H1 (cell line): ENCODE data around the gene ZNG1C. TPM values are rescaled to one million over a fixed set of nuclear protein-coding genes. Genes with fewer than 3 reads are reported as not detected.
"Not testable (repeated sequence)": the region's sequence is repeated elsewhere in the genome, so short reads cannot be mapped to it uniquely, and the experiment has no call there.

Experiments
- CTCF ChIA-PET: fragments of 300-600 bp; sonication (Branson Sonifier 250); formaldehyde crosslinking; loops from one replicate; lab custom pipeline; 2021; ENCODE audit not compliant: partially characterized antibody; lab: Charles Lee
- POLR2A ChIA-PET: fragments of 300-600 bp; sonication (Branson Sonifier 250); formaldehyde crosslinking; loops from one replicate; lab custom pipeline; 2021; ENCODE audit warnings: inconsistent platforms; ENCODE audit not compliant: partially characterized antibody; lab: Charles Lee
- DNase-seq, 2 experiments: peaks; one replicate each; pipeline versions ENCODE4 v3.0.0 to v3.0.0-alpha.2; 2010 to 2022; ENCODE audit warnings: low spot score in 2 of 2, low read depth in 1 of 2, mixed read lengths in 1 of 2
- FAIRE-seq: peaks from 2 replicates; lab custom pipeline; 2011; peaks lifted over from hg19 to GRCh38; lab: Jason Lieb, UNC
- H2AFZ ChIP-seq: 2 replicates; pipeline ENCODE4 v1.8.1; 2012; ENCODE audit warnings: low read length, inconsistent platforms
- H2AK5ac ChIP-seq: 2 replicates; pipeline ENCODE4 v1.6.1; 2013; ENCODE audit warnings: low read depth, low read length
- H2BK120ac ChIP-seq: replicated peaks from 2 replicates; pipeline ENCODE3; 2013; ENCODE audit warnings: low read depth, low read length, inconsistent platforms
- H2BK12ac ChIP-seq: 2 replicates; pipeline ENCODE4 v1.6.1; 2013; ENCODE audit warnings: low read depth, low read length
- H2BK15ac ChIP-seq: 2 replicates; pipeline ENCODE4 v1.6.1; 2013; ENCODE audit warnings: low read length
- H2BK20ac ChIP-seq: 2 replicates; pipeline ENCODE4 v1.6.1; 2013; ENCODE audit warnings: low read length
- H2BK5ac ChIP-seq: 2 replicates; pipeline ENCODE4 v1.6.1; 2013; ENCODE audit warnings: low read depth, low read length
- H3K14ac ChIP-seq: 2 replicates; pipeline ENCODE4 v1.6.1; 2013; ENCODE audit warnings: inconsistent platforms; ENCODE audit not compliant: insufficient read length
- H3K18ac ChIP-seq: 2 replicates; pipeline ENCODE4 v1.6.1; 2013; ENCODE audit warnings: low read length; ENCODE audit errors: extremely low read depth
- H3K23ac ChIP-seq: 2 replicates; pipeline ENCODE4 v1.6.1; 2013; ENCODE audit warnings: inconsistent platforms; ENCODE audit not compliant: insufficient read length
- H3K23me2 ChIP-seq: 2 replicates; pipeline ENCODE4 v1.6.1; 2013; ENCODE audit warnings: low read depth, low read length
- H3K27ac ChIP-seq: 2 replicates; pipeline ENCODE4 v1.6.1; 2011; ENCODE audit warnings: low read depth, low read length, inconsistent platforms
- H3K27me3 ChIP-seq, 4 experiments: replicated peaks in 1 of 4; 1 replicate in 1 of 4; 2 replicates in 3 of 4; pipeline versions ENCODE4 v1.6.1 to v1.8.1; 2011 to 2013; ENCODE audit warnings: low read length in 3 of 4, mild to moderate bottlenecking in 3 of 4, inconsistent platforms in 2 of 4, mixed read lengths in 2 of 4, moderate library complexity in 1 of 4; ENCODE audit not compliant: control insufficient read depth in 3 of 4, insufficient read depth in 3 of 4; ENCODE audit errors: extremely low read depth in 1 of 4
- H3K36me3 ChIP-seq, 4 experiments: 2 replicates each; pipeline versions ENCODE4 v1.6.1 to v1.8.1; 2011 to 2013; ENCODE audit warnings: mild to moderate bottlenecking in 4 of 4, low read length in 3 of 4, moderate library complexity in 2 of 4, control low read depth in 1 of 4, inconsistent platforms in 1 of 4; ENCODE audit not compliant: insufficient read depth in 4 of 4, control insufficient read depth in 2 of 4
- H3K4ac ChIP-seq: replicated peaks from 2 replicates; pipeline ENCODE3; 2013; ENCODE audit warnings: low read length, low read depth, mixed read lengths, inconsistent platforms; ENCODE audit not compliant: insufficient read length
- H3K4me1 ChIP-seq, 4 experiments: replicated peaks in 1 of 4; 1 replicate in 1 of 4; 2 replicates in 3 of 4; pipeline versions ENCODE4 v1.6.1 to v1.8.1; 2011 to 2013; ENCODE audit warnings: low read length in 3 of 4, inconsistent platforms in 2 of 4, mixed read lengths in 1 of 4; ENCODE audit not compliant: insufficient read depth in 4 of 4, control insufficient read depth in 3 of 4
- H3K4me2 ChIP-seq, 2 experiments: 2 replicates each; pipeline versions ENCODE4 v1.6.1 to v1.8.1; 2011 to 2013; ENCODE audit warnings: low read depth in 2 of 2, low read length in 2 of 2, control low read depth in 1 of 2, inconsistent platforms in 1 of 2, mild to moderate bottlenecking in 1 of 2; ENCODE audit not compliant: insufficient read depth in 1 of 2
- H3K4me3 ChIP-seq, 4 experiments: fragments of 200-600, 300-600 bp in 1 of 4; sonication (generic), shearing (Covaris generic), sonication (Bioruptor Twin) in 1 of 4; 2 replicates each; pipeline versions ENCODE4 v1.5.1 to v1.8.1; 2011 to 2016; ENCODE audit warnings: low read length in 4 of 4, low read depth in 3 of 4, control low read depth in 2 of 4, inconsistent platforms in 2 of 4, mild to moderate bottlenecking in 2 of 4, mixed read lengths in 1 of 4, moderate library complexity in 1 of 4; ENCODE audit not compliant: insufficient read depth in 2 of 4; ENCODE audit errors: extremely low read depth in 1 of 4
- H3K56ac ChIP-seq: replicated peaks from 2 replicates; pipeline ENCODE3; 2013; ENCODE audit warnings: low read depth, mild to moderate bottlenecking, mixed read lengths, low read length, inconsistent platforms; ENCODE audit not compliant: insufficient read length
- H3K79me1 ChIP-seq: 2 replicates; pipeline ENCODE4 v1.6.1; 2013; ENCODE audit warnings: low read depth, low read length, control low read depth
- H3K79me2 ChIP-seq, 2 experiments: 2 replicates each; pipeline versions ENCODE4 v1.6.1 to v1.8.1; 2012 to 2013; ENCODE audit warnings: low read length in 2 of 2, mild to moderate bottlenecking in 2 of 2, inconsistent platforms in 1 of 2; ENCODE audit not compliant: insufficient read depth in 2 of 2, control insufficient read depth in 1 of 2
- H3K9ac ChIP-seq, 4 experiments: replicated peaks in 1 of 4; 1 replicate in 1 of 4; 2 replicates in 3 of 4; pipeline versions ENCODE4 v1.6.1 to v1.8.1; 2011 to 2013; ENCODE audit warnings: low read depth in 3 of 4, low read length in 3 of 4, control low read depth in 2 of 4, mild to moderate bottlenecking in 2 of 4, moderate library complexity in 2 of 4, inconsistent platforms in 1 of 4; ENCODE audit errors: extremely low read depth in 1 of 4
- H3K9me3 ChIP-seq, 2 experiments: 2 replicates each; pipeline versions ENCODE4 v1.6.1 to v1.8.1; 2012 to 2013; ENCODE audit warnings: mild to moderate bottlenecking in 2 of 2, moderate library complexity in 2 of 2, control low read depth in 1 of 2, inconsistent platforms in 1 of 2, low read depth in 1 of 2, low read length in 1 of 2, mixed read lengths in 1 of 2; ENCODE audit not compliant: insufficient read depth in 2 of 2
- H4K20me1 ChIP-seq, 2 experiments: replicated peaks in 1 of 2; 2 replicates each; pipeline versions ENCODE3 to v1.8.1; 2011 to 2013; ENCODE audit warnings: inconsistent platforms in 2 of 2, low read length in 2 of 2, mild to moderate bottlenecking in 1 of 2; ENCODE audit not compliant: insufficient read depth in 2 of 2, control insufficient read depth in 1 of 2
- H4K5ac ChIP-seq: 2 replicates; pipeline ENCODE4 v1.6.1; 2013; ENCODE audit warnings: low read length, low read depth, mixed read lengths, inconsistent platforms; ENCODE audit not compliant: insufficient read length
- H4K8ac ChIP-seq: 2 replicates; pipeline ENCODE4 v1.8.0; 2013; ENCODE audit warnings: mild to moderate bottlenecking, moderate library complexity, low read length, inconsistent platforms; ENCODE audit not compliant: insufficient read depth; ENCODE audit errors: extremely low read depth
- H4K91ac ChIP-seq: replicated peaks from 2 replicates; pipeline ENCODE3; 2013; ENCODE audit warnings: low read length, mixed read lengths, inconsistent platforms; ENCODE audit not compliant: insufficient read length
- EZH2 ChIP-seq: fragments of 200-600 bp; sonication (generic); IDR thresholded peaks from 2 replicates; pipeline ENCODE4 v1.7.1; 2012; ENCODE audit warnings: low read depth, mild to moderate bottlenecking, moderate library complexity, low read length, inconsistent platforms; ENCODE audit not compliant: severe bottlenecking
- SUZ12 ChIP-seq: fragments of 200-600 bp; sonication (generic); IDR thresholded peaks from 2 replicates; pipeline ENCODE4 v1.6.1; 2012; ENCODE audit warnings: mild to moderate bottlenecking, inconsistent platforms, low read length, moderate library complexity, mixed read lengths
- WGBS, 2 experiments: shearing (Covaris generic) in 1 of 2; methylation state at CpG; one replicate each; pipeline versions ENCODE4 v1.1.6 to v1.1.7; 2013 to 2015; ENCODE audit warnings: low lambda C conversion rate in 2 of 2, mixed read lengths in 2 of 2, inconsistent platforms in 1 of 2, low coverage in 1 of 2, missing lambda C conversion rate in 1 of 2; ENCODE audit not compliant: insufficient replicate concordance in 2 of 2, insufficient coverage in 1 of 2, insufficient read length in 1 of 2; ENCODE audit errors: extremely low coverage in 1 of 2, missing lambda C conversion rate in 1 of 2; 5-methylcytosine and 5-hydroxymethylcytosine counted together
- polyA plus RNA-seq, 7 experiments: library from polyadenylated mRNA; depleted of rRNA in 3 of 7; stranded (reverse) in 5 of 7; unstranded in 2 of 7; fragments of >200 nt in 5 of 7; fragments of 200-250 nt in 2 of 7; gene quantifications; 1 replicate in 5 of 7; 2 replicates in 1 of 7; 4 replicates in 1 of 7; pipeline versions ENCODE4 v1.2.1 to v1.2.3, GENCODE V29; 2011 to 2013; ENCODE audit warnings: missing spikeins in 2 of 7, mixed read lengths in 2 of 7
- total RNA-seq: library from RNA; stranded (reverse); fragmentation: NEBNext Ultra II Directional; extraction: Animal tissue kit (Norgen Biotek cat#: 25700); gene quantifications from 2 replicates; pipeline ENCODE4 v1.2.1, GENCODE V29; 2021

ZNG1C gene
- total and polyA plus RNA-seq, 2 of the 8 experiments (the other 6 are each of a cell fraction or from before 2014, with no cell fraction given): 12.9 to 17.2 TPM

- FAIRE-seq: not testable (repeated sequence)
These were observed 65.9 kb downstream of the ZNG1C start for GRCh38 chr9:68307654-68308053.

GRCh38 chr9:68311208-68311607 lies 69.4 kb downstream of the ZNG1C start:
- H3K27ac ChIP-seq, H2AFZ ChIP-seq, CTCF ChIA-PET, H3K79me1 ChIP-seq, H3K23me2 ChIP-seq, H2BK20ac ChIP-seq, H3K36me3 ChIP-seq, H3K18ac ChIP-seq, H2AK5ac ChIP-seq, H2BK120ac ChIP-seq, H3K4ac ChIP-seq, DNase-seq, H2BK5ac ChIP-seq, H3K4me3 ChIP-seq, H3K27me3 ChIP-seq, H3K23ac ChIP-seq, FAIRE-seq, H3K14ac ChIP-seq, H3K79me2 ChIP-seq, H3K4me2 ChIP-seq, H4K91ac ChIP-seq, H3K9me3 ChIP-seq, H2BK15ac ChIP-seq, H3K9ac ChIP-seq, H4K20me1 ChIP-seq, H4K8ac ChIP-seq, H3K4me1 ChIP-seq, H3K56ac ChIP-seq, POLR2A ChIA-PET, H4K5ac ChIP-seq, H2BK12ac ChIP-seq: not testable (repeated sequence)
- WGBS, 2 experiments: no CpG with 5 or more reads among the region's 5 CpGs

More at GRCh38 chr9:68307654-68308053, 65.9 kb downstream of the ZNG1C start:
- H4K5ac ChIP-seq, H3K23ac ChIP-seq, H3K4me1 ChIP-seq, H2BK5ac ChIP-seq, H2BK12ac ChIP-seq, H4K20me1 ChIP-seq, H3K4me3 ChIP-seq, CTCF ChIA-PET, H4K91ac ChIP-seq, H3K18ac ChIP-seq, H3K4ac ChIP-seq, H3K36me3 ChIP-seq, DNase-seq, H2AFZ ChIP-seq, H3K79me1 ChIP-seq, H4K8ac ChIP-seq, H3K14ac ChIP-seq, H3K9me3 ChIP-seq, H3K9ac ChIP-seq, H3K56ac ChIP-seq, H2BK15ac ChIP-seq, H3K27ac ChIP-seq, H2BK120ac ChIP-seq, H3K79me2 ChIP-seq, H2AK5ac ChIP-seq, POLR2A ChIA-PET, H3K23me2 ChIP-seq, H2BK20ac ChIP-seq: not testable (repeated sequence)
- peaks cover 4 to 15% (median 7%) of the 10 kb centered on the region in 4 experiments; a peak in 6 of 7 replicates for H3K27me3 ChIP-seq
- peak overlapping the region in 1 of 2 experiments; percentile 21; a peak in 1 of 4 replicates for H3K4me2 ChIP-seq
- TF ChIP-seq EZH2 (peak; percentile 33), SUZ12 (peak; percentile 27; the same call in 1 of the 2 replicates)
- 50% methylated on average over 16 of the region's 21 CpGs; no CpG with 5 or more reads in 1 of the 2 experiments for WGBS, 2 experiments
